Measurements from ENCODE around the gene PCSK5. TPM values are rescaled to one million over a fixed set of nuclear protein-coding genes. Genes with fewer than 3 reads are reported as not detected.

The PCSK5 gene
- total RNA-seq, 2 experiments from 2014 or later: 0.76 TPM; not detected in 1

GRCh38 chr9:75869236-75869635 lies 21.2 kb upstream of the PCSK5 start:
- Histone ChIP-seq H3K27ac (ENCODE audit: low read depth, low read length, poor library complexity, severe bottlenecking) (no peak overlapping the region), H3K4me3 (ENCODE audit: low read depth, low read length, poor library complexity, severe bottlenecking) (no peak overlapping the region), H3K79me2 (ENCODE audit: insufficient read depth, low read depth, low read length) (no peaks in the 10 kb centered on the region), H3K4me2 (ENCODE audit: low read length) (no peak overlapping the region), H4K20me1 (ENCODE audit: insufficient read depth, low read length) (no peaks in the 10 kb centered on the region), H3K4me1 (ENCODE audit: insufficient read depth, low read length, poor library complexity, severe bottlenecking) (no peaks in the 10 kb centered on the region), H3K36me3 (ENCODE audit: insufficient read depth, low read length) (no peaks in the 10 kb centered on the region), H3K9me2 (ENCODE audit: insufficient read depth, low read length) (no peaks in the 10 kb centered on the region), H2AFZ (ENCODE audit: low read length) (no peak overlapping the region), H3K9me3 (ENCODE audit: low read length) (no peaks in the 10 kb centered on the region)
- ChIA-PET CTCF (ENCODE audit: unreplicated experiment) (no interaction called here), POLR2A (interaction anchor here (0.7 kb wide), 1 partner anchor 20 kb away, joined by 3 read pairs; no protein-coding TSS in a partner anchor)
- TF ChIP-seq EZH2phosphoT487 (IDR thresholded peaks at IDR 0.05; ENCODE audit: borderline replicate concordance, low read depth, low read length): no peak
- no peak for TF ChIP-seq CTCF (conservative IDR thresholded peaks at IDR 0.05; ENCODE audit: low read length)
- BruUV-seq (replicated peaks): no TSS peak
- intact Hi-C loops (cut with micrococcal nuclease; ENCODE audit: unreplicated experiment): no loop called here
- no peak for DNase-seq (ENCODE audit: low spot score)

- Histone ChIP-seq H3K4me2 (ENCODE audit: low read length) (no peak overlapping the region), H3K79me2 (ENCODE audit: insufficient read depth, low read depth, low read length) (no peaks in the 10 kb centered on the region), H4K20me1 (ENCODE audit: insufficient read depth, low read length) (no peaks in the 10 kb centered on the region), H3K9me3 (ENCODE audit: low read length) (no peaks in the 10 kb centered on the region), H3K9me2 (ENCODE audit: insufficient read depth, low read length) (no peaks in the 10 kb centered on the region), H3K27ac (ENCODE audit: low read depth, low read length, poor library complexity, severe bottlenecking) (no peak overlapping the region), H3K36me3 (ENCODE audit: insufficient read depth, low read length) (no peaks in the 10 kb centered on the region), H3K4me1 (ENCODE audit: insufficient read depth, low read length, poor library complexity, severe bottlenecking) (no peaks in the 10 kb centered on the region), H3K4me3 (ENCODE audit: low read depth, low read length, poor library complexity, severe bottlenecking) (no peak overlapping the region), H2AFZ (ENCODE audit: low read length) (no peak overlapping the region)
- no peak for DNase-seq (ENCODE audit: low spot score)
- ChIA-PET POLR2A (no interaction called here), CTCF (ENCODE audit: unreplicated experiment) (no interaction called here)
- intact Hi-C loops (cut with micrococcal nuclease; ENCODE audit: unreplicated experiment): loop anchor here (2.0 kb wide), 1 partner anchor 20 kb away; the partner anchor contains the start of gene PCSK5
- no TSS peak for BruUV-seq (replicated peaks)
- TF ChIP-seq EZH2phosphoT487 (IDR thresholded peaks at IDR 0.05; ENCODE audit: borderline replicate concordance, low read depth, low read length): no peak
- no peak for TF ChIP-seq CTCF (conservative IDR thresholded peaks at IDR 0.05; ENCODE audit: low read length)
These were observed 20.0 kb upstream of the PCSK5 start for GRCh38 chr9:75870450-75870849.

DNA sequence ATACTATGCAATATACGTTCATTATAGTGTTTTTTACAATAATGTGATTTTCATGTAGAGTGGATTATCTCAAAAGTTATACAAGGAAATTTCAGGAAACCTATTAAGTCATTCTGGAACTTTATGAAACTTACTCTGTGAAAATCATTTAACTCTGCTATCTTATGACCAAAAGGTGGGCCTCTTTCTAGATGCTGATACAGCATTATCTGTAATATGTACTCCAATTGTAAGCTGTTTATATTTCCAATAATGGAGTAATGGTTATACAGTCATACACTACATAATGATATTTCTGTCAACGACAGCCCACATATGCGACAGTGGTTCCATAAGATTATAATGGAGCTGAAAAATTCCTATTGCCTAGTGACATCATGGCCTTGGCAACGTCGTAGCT lies 18.8 kb upstream of the PCSK5 start:
- no peak for TF ChIP-seq CTCF (conservative IDR thresholded peaks at IDR 0.05; ENCODE audit: low read length)
- TF ChIP-seq EZH2phosphoT487 (IDR thresholded peaks at IDR 0.05; ENCODE audit: borderline replicate concordance, low read depth, low read length): no peak
- Histone ChIP-seq H3K4me1 (ENCODE audit: insufficient read depth, low read length, poor library complexity, severe bottlenecking) (no peaks in the 10 kb centered on the region), H3K4me2 (ENCODE audit: low read length) (no peak overlapping the region), H3K9me3 (ENCODE audit: low read length) (no peaks in the 10 kb centered on the region), H4K20me1 (ENCODE audit: insufficient read depth, low read length) (no peaks in the 10 kb centered on the region), H3K79me2 (ENCODE audit: insufficient read depth, low read depth, low read length) (no peaks in the 10 kb centered on the region), H3K36me3 (ENCODE audit: insufficient read depth, low read length) (no peaks in the 10 kb centered on the region), H3K9me2 (ENCODE audit: insufficient read depth, low read length) (no peaks in the 10 kb centered on the region), H2AFZ (ENCODE audit: low read length) (no peak overlapping the region), H3K27ac (ENCODE audit: low read depth, low read length, poor library complexity, severe bottlenecking) (no peak overlapping the region), H3K4me3 (ENCODE audit: low read depth, low read length, poor library complexity, severe bottlenecking) (no peak overlapping the region)
- no TSS peak for BruUV-seq (replicated peaks)
- DNase-seq (ENCODE audit: low spot score): no peak
- intact Hi-C loops (cut with micrococcal nuclease; ENCODE audit: unreplicated experiment): loop anchor here (2.0 kb wide), 1 partner anchor 19 kb away; the partner anchor contains the start of gene PCSK5
- CTCF ChIA-PET (ENCODE audit: unreplicated experiment): no interaction called here
- POLR2A ChIA-PET: interaction anchor here (0.6 to 0.7 kb wide), 2 partner anchors 8 to 50 kb away, joined by 3 read pairs; no protein-coding TSS in a partner anchor

Data from OCI-LY7 (cell line).